ENCODE data around the gene CD52. TPM values are rescaled to one million over a fixed set of nuclear protein-coding genes. Genes with fewer than 3 reads are reported as not detected.

The CD52 gene
- total and polyA plus RNA-seq, 10 donors, result 206 to 3,726 (median 316) TPM

- Histone ChIP-seq H3K27me3 (replicated peaks in 1 of 7) (no peaks in the 10 kb centered on the region), H3K4me1 (no peaks in the 10 kb centered on the region), H3K9me3 (no peaks in the 10 kb centered on the region), H3K36me3 (no peaks in the 10 kb centered on the region), H3K27ac (no peak overlapping the region), H3K4me3 (no peak overlapping the region)
- intact Hi-C loops (cut with DNase I; ENCODE audit: low total_unique reads), result no loop called here
- TF ChIP-seq CTCF (IDR thresholded peaks at IDR 0.05 in 8 of 11, conservative IDR thresholded peaks at IDR 0.05 in 3 of 11), result no peak
- TF ChIP-seq POLR2A (IDR thresholded peaks at IDR 0.05), result no peak
- no peak for TF ChIP-seq POLR2AphosphoS5 (IDR thresholded peaks at IDR 0.05)
- 86 to 92% (median 89%) methylated on average over 3 to 15 of the region's 15 CpGs for whole genome bisulfite sequencing, 5 donors
- no peak for DNase-seq
Observed at GRCh38 chr1:26344147-26344920, 26.6 kb downstream of the CD52 start.

DNA sequence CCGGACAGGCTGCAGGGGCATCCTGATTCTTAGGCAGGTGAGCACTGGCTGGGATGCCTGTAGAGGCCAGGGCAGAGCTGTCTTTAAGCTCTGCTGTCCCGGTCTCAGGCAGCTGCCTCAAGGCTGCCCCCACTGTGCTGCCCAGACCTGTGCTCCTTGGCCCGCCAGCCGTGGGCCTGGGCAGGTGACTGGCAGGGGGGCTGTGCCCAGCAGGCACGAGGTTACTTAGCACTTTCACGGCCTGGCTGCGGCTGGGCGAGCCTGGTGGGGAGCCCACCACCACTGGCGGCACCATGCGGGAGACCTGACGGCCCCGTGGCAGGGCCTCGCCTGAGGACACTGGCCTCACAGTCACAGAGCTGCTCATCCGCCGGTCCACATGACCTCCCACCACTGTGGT lies 28.0 kb downstream of the CD52 start:
- Histone ChIP-seq H3K27ac (no peak overlapping the region), H3K27me3 (replicated peaks in 1 of 7) (no peaks in the 10 kb centered on the region), H3K4me1 (no peaks in the 10 kb centered on the region), H3K9me3 (no peaks in the 10 kb centered on the region), H3K4me3 (no peak overlapping the region), H3K36me3 (no peaks in the 10 kb centered on the region)
- WGBS, 5 donors, result 85 to 93% (median 87%) methylated on average over 3 to 15 of the region's 15 CpGs; no CpG with 5 or more reads in 1 of the 5 donors
- TF ChIP-seq CTCF (IDR thresholded peaks at IDR 0.05 in 8 of 11, conservative IDR thresholded peaks at IDR 0.05 in 3 of 11) (no peak), POLR2A (IDR thresholded peaks at IDR 0.05) (no peak), POLR2AphosphoS5 (IDR thresholded peaks at IDR 0.05) (no peak)
- intact Hi-C loops (cut with DNase I; ENCODE audit: low total_unique reads), result no loop called here
- DNase-seq, result no peak

DNA sequence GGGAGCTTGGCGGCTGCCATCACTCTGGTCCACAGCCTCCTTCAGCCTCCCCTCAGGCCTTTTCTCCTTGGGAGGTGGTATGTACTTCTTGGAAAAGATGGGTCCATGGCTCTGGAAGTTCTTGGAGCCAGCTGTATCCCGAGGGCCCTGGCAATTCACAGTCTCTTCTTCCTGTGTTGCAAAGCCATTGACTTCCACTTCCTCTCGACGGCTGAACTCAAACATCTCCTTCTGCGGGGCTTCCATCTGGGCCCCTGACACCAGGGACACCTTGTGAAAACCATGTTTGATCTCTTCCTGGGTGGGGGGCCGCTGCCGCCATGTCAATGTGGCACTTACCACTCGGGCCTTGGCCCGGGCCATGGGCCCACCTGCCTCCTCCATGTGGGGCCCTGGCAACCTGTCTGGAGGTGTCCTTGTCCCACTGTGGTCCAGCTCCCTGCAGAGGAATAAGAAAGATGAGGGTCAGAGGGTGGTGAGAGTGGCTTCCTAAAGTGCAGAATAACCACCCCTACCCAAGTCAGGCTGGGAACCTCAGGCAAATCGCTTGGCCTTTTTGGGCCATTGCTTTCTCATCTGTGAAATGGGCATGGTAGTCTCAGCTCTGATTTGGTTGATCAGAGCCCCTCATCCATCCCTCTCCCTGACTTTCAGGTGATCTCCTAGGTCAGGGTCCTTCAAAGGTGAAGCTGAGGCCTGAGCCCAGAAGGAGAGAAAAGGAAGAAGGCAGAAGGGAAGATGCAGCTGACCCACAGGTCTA lies 28.7 kb downstream of the CD52 start:
- no peaks in the 10 kb centered on the region for H3K9me3 ChIP-seq
- WGBS, 5 donors, result 41 to 59% (median 54%) methylated on average over 10 of the region's 10 CpGs
- DNase-seq, result no peak
- intact Hi-C loops (cut with DNase I; ENCODE audit: low total_unique reads), result no loop called here
- H3K27me3 ChIP-seq (replicated peaks in 1 of 7), result no peaks in the 10 kb centered on the region
- no peaks in the 10 kb centered on the region for H3K36me3 ChIP-seq
- H3K4me1 ChIP-seq, result no peaks in the 10 kb centered on the region
- no peak for TF ChIP-seq POLR2A (IDR thresholded peaks at IDR 0.05)
- no peak for TF ChIP-seq CTCF (IDR thresholded peaks at IDR 0.05 in 8 of 11, conservative IDR thresholded peaks at IDR 0.05 in 3 of 11)
- no peak overlapping the region for H3K27ac ChIP-seq
- no peak overlapping the region for H3K4me3 ChIP-seq

Data from spleen (tissue), 11 donors.